ENCODE results near the gene ARPC5L.

ARPC5L gene

DNA sequence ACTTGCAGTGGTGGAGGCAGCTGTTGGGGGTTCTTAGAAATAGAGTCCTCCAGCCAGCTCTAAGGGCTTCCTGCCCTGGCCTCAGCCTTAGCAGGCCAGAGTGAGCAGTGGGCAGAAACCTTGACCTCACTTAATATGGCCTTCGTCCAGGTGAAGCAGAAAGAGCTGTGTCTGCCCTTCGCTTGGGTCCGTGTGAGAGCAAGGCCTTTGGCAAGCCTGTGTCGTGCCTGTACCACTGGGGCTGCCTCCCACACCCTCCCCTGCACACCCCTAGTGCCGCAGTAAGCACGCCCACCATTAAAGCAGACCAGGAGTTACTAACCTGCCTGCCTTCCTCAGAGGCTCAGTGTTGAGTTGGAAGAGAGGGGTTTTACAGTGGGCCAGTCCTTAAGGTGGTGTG lies 13.6 kb downstream of the ARPC5L start:
- H3K9ac ChIP-seq (ENCODE audit: low read depth, low read length) = no peak overlapping the region
- peaks cover 33% of the 10 kb centered on the region for H3K36me3 ChIP-seq (ENCODE audit: control insufficient read depth, insufficient read depth, low read length)
- H3K9me3 ChIP-seq (ENCODE audit: control insufficient read depth, insufficient read depth, low read length) = no peaks in the 10 kb centered on the region
- peaks cover 8% of the 10 kb centered on the region for H3K4me1 ChIP-seq (ENCODE audit: control insufficient read depth, insufficient read depth, low read length)
- no peak overlapping the region for H3K4me3 ChIP-seq (ENCODE audit: low read depth, low read length)
- H3K27me3 ChIP-seq (ENCODE audit: control insufficient read depth, insufficient read depth, low read length) = no peaks in the 10 kb centered on the region

DNA sequence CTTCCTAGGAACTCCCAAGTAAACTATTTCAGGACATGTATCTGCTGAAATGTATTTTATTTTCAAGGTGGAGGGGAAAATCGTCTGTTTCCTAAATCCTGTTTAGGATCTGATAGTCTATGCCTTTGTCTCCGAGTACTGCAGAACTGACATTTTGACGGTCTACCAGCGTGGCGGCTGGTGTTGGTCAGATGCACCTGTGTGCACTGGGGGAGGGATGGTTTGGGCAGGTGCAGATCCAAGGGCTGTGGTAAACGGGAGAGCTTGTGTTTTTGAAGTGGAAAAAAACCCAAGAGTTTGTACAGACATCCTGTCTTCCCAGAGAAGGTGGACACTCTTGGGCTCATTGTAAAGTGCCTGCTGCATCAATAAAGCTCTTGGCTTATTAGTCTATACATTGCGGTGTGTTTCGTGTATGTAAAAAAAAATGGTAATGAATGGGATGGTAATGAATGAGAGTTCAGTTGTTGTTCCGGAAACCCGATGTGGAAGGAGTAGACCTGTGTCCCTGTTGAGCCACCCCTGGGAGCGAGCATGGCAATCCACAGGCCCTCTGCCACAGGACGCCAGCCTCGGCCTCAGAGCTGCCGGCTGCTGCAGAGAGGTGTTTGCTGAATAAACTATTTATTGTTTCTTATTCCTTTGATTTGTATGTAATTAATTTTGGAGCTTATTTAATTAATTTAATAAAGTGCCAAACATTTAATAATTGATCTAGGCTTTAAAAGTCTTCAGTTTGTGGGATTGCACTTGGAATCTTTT lies 15.3 kb downstream of the ARPC5L start:
- no peak overlapping the region for H3K9ac ChIP-seq (ENCODE audit: low read depth, low read length)
- no peak overlapping the region for H3K4me3 ChIP-seq (ENCODE audit: low read depth, low read length)
- no peaks in the 10 kb centered on the region for H3K9me3 ChIP-seq (ENCODE audit: control insufficient read depth, insufficient read depth, low read length)
- peaks cover 33% of the 10 kb centered on the region for H3K36me3 ChIP-seq (ENCODE audit: control insufficient read depth, insufficient read depth, low read length)
- peaks cover 5% of the 10 kb centered on the region for H3K4me1 ChIP-seq (ENCODE audit: control insufficient read depth, insufficient read depth, low read length)
- H3K27me3 ChIP-seq (ENCODE audit: control insufficient read depth, insufficient read depth, low read length) = no peaks in the 10 kb centered on the region

DNA sequence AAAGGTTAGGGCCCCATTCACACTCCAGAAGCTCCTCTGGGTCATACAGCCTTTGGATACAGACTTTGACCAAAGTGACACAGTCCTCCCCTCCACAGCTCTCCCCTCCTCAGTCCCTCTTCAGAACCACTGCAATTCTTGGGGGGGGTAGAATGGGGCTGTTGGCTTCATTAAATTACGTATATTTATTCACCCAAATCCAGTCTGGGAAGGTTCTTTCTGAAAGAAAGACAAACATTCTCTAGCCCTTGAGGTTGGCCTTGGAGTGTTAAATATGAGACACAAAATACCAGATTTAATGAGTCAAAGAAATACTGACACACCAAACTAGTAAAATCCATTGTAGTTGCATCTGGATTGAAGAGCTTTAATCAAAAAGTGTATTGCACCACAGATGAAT lies 16.1 kb downstream of the ARPC5L start:
- H3K4me3 ChIP-seq (ENCODE audit: low read depth, low read length) = no peak overlapping the region
- peaks cover 33% of the 10 kb centered on the region for H3K36me3 ChIP-seq (ENCODE audit: control insufficient read depth, insufficient read depth, low read length)
- H3K27me3 ChIP-seq (ENCODE audit: control insufficient read depth, insufficient read depth, low read length) = no peaks in the 10 kb centered on the region
- H3K4me1 ChIP-seq (ENCODE audit: control insufficient read depth, insufficient read depth, low read length) = peaks cover 5% of the 10 kb centered on the region
- H3K9ac ChIP-seq (ENCODE audit: low read depth, low read length) = no peak overlapping the region
- no peaks in the 10 kb centered on the region for H3K9me3 ChIP-seq (ENCODE audit: control insufficient read depth, insufficient read depth, low read length)

DNA sequence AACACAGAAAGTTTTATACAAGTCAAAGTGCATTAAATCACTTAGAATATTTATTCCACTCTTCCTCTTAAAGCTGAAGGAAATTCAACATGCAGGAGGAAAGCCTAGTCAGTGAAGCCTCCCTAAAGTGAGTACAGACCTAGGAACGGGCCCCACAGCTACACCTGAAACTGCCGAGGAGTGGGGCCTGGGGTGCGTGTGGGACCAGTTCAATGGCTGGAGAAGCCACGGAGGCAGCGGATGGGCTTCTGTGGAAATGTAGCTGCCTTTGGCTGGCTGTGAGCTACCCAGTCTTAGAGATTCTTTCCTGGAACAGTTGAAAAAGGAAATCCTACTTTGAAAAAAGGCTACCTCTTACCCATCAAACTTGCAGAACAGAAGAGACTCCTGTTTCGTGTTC lies 16.6 kb downstream of the ARPC5L start:
- Histone ChIP-seq H3K27me3 (ENCODE audit: control insufficient read depth, insufficient read depth, low read length) (no peaks in the 10 kb centered on the region), H3K9ac (ENCODE audit: low read depth, low read length) (no peak overlapping the region), H3K9me3 (ENCODE audit: control insufficient read depth, insufficient read depth, low read length) (no peaks in the 10 kb centered on the region), H3K4me3 (ENCODE audit: low read depth, low read length) (no peak overlapping the region), H3K4me1 (ENCODE audit: control insufficient read depth, insufficient read depth, low read length) (peaks cover 5% of the 10 kb centered on the region), H3K36me3 (ENCODE audit: control insufficient read depth, insufficient read depth, low read length) (peaks cover 31% of the 10 kb centered on the region)

DNA sequence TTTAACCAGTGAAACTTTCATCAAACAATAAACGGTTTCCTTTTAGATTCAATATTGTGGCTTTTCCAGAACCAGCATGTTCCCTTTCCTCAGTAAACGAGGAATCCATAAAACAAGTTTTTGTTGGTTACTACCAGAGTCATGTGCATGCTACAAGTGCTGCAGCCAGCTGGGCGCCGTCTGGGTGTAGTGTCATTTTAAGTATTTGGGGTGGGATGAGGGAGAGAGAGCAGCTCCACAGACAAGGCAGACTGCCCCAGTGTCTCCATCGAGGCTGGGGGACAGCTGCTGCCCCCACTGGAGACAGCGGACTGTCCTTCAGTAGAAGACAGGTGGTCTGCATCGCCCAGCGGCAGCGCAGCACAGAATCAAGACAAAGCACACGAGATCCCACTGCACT lies 17.3 kb downstream of the ARPC5L start:
- peaks cover 24% of the 10 kb centered on the region for H3K36me3 ChIP-seq (ENCODE audit: control insufficient read depth, insufficient read depth, low read length)

DNA sequence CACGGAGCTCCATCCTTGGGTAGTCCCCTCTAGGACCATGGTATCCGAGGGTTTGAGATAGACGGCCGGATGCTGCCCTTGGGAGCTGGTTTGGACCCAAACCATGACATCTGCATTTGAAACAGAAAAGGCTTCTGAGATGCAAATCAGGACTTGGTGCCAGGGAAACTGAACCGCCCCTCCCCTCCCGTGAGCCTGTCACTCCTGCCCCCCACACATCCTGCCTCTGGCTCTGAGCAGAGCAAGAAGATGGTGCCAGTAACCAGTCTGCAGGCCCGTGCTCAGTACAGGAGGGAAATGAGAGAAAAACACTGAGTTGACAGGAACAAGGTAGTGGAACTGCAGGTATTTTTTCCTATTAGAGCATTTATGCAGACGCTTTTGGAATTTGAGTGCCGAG lies 18.6 kb downstream of the ARPC5L start:
- H3K9ac ChIP-seq (ENCODE audit: low read depth, low read length) = no peak overlapping the region
- no peaks in the 10 kb centered on the region for H3K27me3 ChIP-seq (ENCODE audit: control insufficient read depth, insufficient read depth, low read length)
- H3K4me1 ChIP-seq (ENCODE audit: control insufficient read depth, insufficient read depth, low read length) = peaks cover 5% of the 10 kb centered on the region
- peaks cover 14% of the 10 kb centered on the region for H3K36me3 ChIP-seq (ENCODE audit: control insufficient read depth, insufficient read depth, low read length)
- H3K9me3 ChIP-seq (ENCODE audit: control insufficient read depth, insufficient read depth, low read length) = no peaks in the 10 kb centered on the region
- H3K4me3 ChIP-seq (ENCODE audit: low read depth, low read length) = no peak overlapping the region

More for the DNA sequence above, 17.3 kb downstream of the ARPC5L start:
- no peaks in the 10 kb centered on the region for H3K27me3 ChIP-seq (ENCODE audit: control insufficient read depth, insufficient read depth, low read length)
- H3K4me1 ChIP-seq (ENCODE audit: control insufficient read depth, insufficient read depth, low read length) = peaks cover 5% of the 10 kb centered on the region
- H3K9ac ChIP-seq (ENCODE audit: low read depth, low read length) = no peak overlapping the region
- H3K9me3 ChIP-seq (ENCODE audit: control insufficient read depth, insufficient read depth, low read length) = no peaks in the 10 kb centered on the region
- H3K4me3 ChIP-seq (ENCODE audit: low read depth, low read length) = no peak overlapping the region

DNA sequence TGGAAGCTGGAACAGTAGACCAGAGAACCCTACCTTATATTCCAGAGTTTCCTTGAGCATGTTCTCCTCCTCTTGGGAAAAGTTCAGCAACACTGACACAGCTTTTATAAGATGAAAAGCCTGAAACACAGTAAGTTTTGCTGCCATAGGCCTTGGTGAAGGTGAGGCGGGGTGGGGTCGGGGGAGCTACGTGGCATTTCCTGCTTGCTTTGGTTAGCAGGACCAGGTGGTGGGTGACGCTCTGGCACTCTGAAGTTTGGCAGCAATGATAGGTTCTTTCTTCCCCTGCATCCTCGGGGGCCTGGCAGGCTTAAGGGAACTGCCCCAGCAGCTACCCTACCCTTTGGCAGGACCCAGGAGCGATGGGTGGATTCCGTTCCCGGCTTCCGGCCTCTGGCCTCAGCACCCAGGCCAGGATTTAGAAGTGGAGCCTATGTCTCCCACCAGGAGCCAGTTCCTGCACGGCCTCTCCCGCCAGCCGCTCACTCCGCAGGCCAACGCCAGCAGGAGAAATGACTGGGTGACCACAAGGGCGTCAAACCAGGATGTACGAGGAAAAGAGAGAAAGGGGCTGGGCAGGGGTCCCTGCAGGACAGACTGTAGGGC lies 19.3 kb downstream of the ARPC5L start:
- Histone ChIP-seq H3K9ac (ENCODE audit: low read depth, low read length) (no peak overlapping the region), H3K27me3 (ENCODE audit: control insufficient read depth, insufficient read depth, low read length) (no peaks in the 10 kb centered on the region), H3K4me3 (ENCODE audit: low read depth, low read length) (no peak overlapping the region), H3K36me3 (ENCODE audit: control insufficient read depth, insufficient read depth, low read length) (peaks cover 10% of the 10 kb centered on the region), H3K9me3 (ENCODE audit: control insufficient read depth, insufficient read depth, low read length) (no peaks in the 10 kb centered on the region), H3K4me1 (ENCODE audit: control insufficient read depth, insufficient read depth, low read length) (peaks cover 5% of the 10 kb centered on the region)

DNA sequence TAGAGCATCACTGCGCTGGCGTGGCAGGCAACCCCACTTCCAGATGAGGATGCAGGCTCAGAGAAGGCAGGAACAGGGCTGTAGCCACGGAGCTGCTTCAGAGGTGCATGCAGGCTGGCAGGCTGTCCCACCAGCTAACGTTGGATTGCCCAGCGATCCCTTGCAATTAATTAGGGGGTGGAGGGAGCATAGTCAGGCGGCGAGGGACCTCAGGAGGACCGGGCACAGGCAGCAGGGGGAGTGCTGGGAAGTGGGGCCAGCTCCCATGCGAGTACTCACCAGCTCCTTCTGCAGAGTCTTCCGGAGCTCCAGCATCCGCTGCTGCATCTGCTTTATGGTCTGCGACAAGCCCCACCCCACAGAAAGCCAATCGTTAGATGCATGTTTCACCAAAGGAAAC lies 20.3 kb downstream of the ARPC5L start:
- H3K4me1 ChIP-seq (ENCODE audit: control insufficient read depth, insufficient read depth, low read length) = peaks cover 5% of the 10 kb centered on the region
- no peak overlapping the region for H3K4me3 ChIP-seq (ENCODE audit: low read depth, low read length)
- H3K27me3 ChIP-seq (ENCODE audit: control insufficient read depth, insufficient read depth, low read length) = no peaks in the 10 kb centered on the region
- no peaks in the 10 kb centered on the region for H3K9me3 ChIP-seq (ENCODE audit: control insufficient read depth, insufficient read depth, low read length)
- H3K9ac ChIP-seq (ENCODE audit: low read depth, low read length) = no peak overlapping the region
- H3K36me3 ChIP-seq (ENCODE audit: control insufficient read depth, insufficient read depth, low read length) = peaks cover 1% of the 10 kb centered on the region

DNA sequence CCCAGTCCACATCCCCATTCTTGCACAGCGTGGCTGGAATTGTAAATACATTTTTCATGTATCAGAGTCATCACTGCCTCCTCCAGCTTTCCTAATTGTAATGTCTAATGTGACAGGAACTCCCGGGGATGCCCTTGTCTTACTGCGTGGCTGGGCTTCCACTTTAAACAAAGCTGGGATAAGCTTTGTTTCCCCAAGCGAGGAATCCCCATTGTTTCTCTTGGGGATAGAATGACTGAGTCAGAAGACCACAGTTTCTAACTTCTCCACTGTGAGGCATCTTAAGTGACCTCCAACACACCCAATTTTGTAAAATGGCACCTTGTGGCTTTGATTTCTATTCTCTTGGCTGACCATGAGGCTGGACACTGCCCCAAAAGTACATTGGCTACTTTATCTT lies 22.4 kb downstream of the ARPC5L start:
- no peak overlapping the region for H3K9ac ChIP-seq (ENCODE audit: low read depth, low read length)
- peaks cover 3% of the 10 kb centered on the region for H3K36me3 ChIP-seq (ENCODE audit: control insufficient read depth, insufficient read depth, low read length)
- H3K27me3 ChIP-seq (ENCODE audit: control insufficient read depth, insufficient read depth, low read length) = no peaks in the 10 kb centered on the region
- peaks cover 5% of the 10 kb centered on the region for H3K4me1 ChIP-seq (ENCODE audit: control insufficient read depth, insufficient read depth, low read length)
- no peak overlapping the region for H3K4me3 ChIP-seq (ENCODE audit: low read depth, low read length)
- H3K9me3 ChIP-seq (ENCODE audit: control insufficient read depth, insufficient read depth, low read length) = no peaks in the 10 kb centered on the region

DNA sequence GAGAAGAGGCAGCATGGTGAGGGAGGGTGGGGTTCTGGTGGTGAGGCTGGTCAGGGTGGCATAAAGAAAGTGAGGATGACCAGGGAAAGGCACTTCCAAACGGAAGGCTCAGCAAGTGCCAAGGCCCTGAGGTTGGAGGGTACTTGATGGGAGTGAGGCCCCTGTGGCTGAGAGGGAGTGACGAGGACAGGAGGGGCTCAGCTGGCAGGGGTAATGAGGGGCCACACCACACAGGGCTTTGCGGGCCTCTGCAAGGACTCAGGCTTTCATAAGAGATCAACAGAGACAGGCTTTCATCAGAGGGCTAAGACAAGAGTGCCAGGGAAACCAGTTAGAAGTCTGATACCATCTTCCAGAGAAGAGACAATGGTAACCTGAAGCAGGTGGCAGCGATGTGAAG lies 23.6 kb downstream of the ARPC5L start:
- H3K27me3 ChIP-seq (ENCODE audit: control insufficient read depth, insufficient read depth, low read length) = no peaks in the 10 kb centered on the region
- H3K9ac ChIP-seq (ENCODE audit: low read depth, low read length) = no peak overlapping the region
- H3K9me3 ChIP-seq (ENCODE audit: control insufficient read depth, insufficient read depth, low read length) = no peaks in the 10 kb centered on the region
- H3K36me3 ChIP-seq (ENCODE audit: control insufficient read depth, insufficient read depth, low read length) = peaks cover 5% of the 10 kb centered on the region
- H3K4me1 ChIP-seq (ENCODE audit: control insufficient read depth, insufficient read depth, low read length) = peaks cover 5% of the 10 kb centered on the region
- no peak overlapping the region for H3K4me3 ChIP-seq (ENCODE audit: low read depth, low read length)

DNA sequence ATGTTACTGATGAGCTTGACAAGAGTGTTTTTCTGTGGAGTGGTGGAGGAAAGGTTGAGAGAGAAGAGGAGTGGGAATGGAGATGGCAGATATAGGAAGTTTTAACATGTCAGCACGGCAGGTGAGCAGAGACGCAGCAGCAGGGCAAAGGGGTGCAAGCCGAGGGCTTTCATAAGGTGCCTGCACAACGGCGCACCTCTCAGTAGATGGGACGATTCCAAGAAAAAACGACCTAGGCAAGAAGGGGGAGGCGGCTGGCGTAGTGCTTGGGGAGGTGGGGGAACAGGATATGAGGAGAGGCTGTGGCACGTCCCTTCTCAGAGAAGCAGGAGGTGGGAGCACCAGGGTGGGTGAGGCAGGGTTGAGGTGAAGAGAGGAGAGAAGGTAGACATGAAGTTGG lies 24.5 kb downstream of the ARPC5L start:
- Histone ChIP-seq H3K4me3 (ENCODE audit: low read depth, low read length) (no peak overlapping the region), H3K27me3 (ENCODE audit: control insufficient read depth, insufficient read depth, low read length) (no peaks in the 10 kb centered on the region), H3K36me3 (ENCODE audit: control insufficient read depth, insufficient read depth, low read length) (peaks cover 5% of the 10 kb centered on the region), H3K4me1 (ENCODE audit: control insufficient read depth, insufficient read depth, low read length) (no peaks in the 10 kb centered on the region), H3K9ac (ENCODE audit: low read depth, low read length) (no peak overlapping the region), H3K9me3 (ENCODE audit: control insufficient read depth, insufficient read depth, low read length) (no peaks in the 10 kb centered on the region)

DNA sequence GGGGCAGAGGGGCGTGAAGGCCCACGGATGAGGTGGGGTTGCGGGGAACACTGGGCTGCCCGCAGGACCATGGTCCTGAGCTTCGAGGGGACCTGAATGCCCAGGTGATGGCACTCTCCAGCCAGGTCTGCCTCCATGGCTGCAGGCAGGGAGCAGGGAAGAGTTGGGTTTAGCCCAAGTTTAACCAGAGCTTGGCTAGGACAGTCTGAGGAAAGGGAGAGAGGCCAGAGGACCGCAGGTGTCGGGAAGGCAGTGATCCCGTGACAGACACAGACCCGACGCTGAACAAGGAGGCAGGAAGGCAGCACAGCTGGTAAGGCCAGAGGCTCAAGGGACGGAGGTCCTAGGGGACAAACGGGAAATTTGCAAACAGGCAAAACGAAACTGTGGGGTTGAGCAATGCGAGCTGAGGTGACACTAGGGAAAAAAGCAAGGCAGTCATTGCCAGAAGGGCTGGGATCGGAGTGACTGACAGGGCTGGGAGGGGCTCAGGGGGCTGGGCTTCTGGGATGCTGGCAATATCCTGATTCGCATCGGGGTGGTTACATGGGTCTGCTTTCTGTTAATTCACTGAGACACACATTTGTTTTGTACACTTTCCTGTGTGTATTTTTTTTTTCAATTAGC lies 25.0 kb downstream of the ARPC5L start:
- no peaks in the 10 kb centered on the region for H3K27me3 ChIP-seq (ENCODE audit: control insufficient read depth, insufficient read depth, low read length)
- H3K9ac ChIP-seq (ENCODE audit: low read depth, low read length) = no peak overlapping the region
- no peak overlapping the region for H3K4me3 ChIP-seq (ENCODE audit: low read depth, low read length)
- no peaks in the 10 kb centered on the region for H3K9me3 ChIP-seq (ENCODE audit: control insufficient read depth, insufficient read depth, low read length)
- H3K4me1 ChIP-seq (ENCODE audit: control insufficient read depth, insufficient read depth, low read length) = no peaks in the 10 kb centered on the region
- peaks cover 5% of the 10 kb centered on the region for H3K36me3 ChIP-seq (ENCODE audit: control insufficient read depth, insufficient read depth, low read length)

Measured in iPS-15b (cell line).